Ovary (tissue), 3 donors: ENCODE results near the gene DUSP23.

Source experiments
- POLR2A ChIP-seq: fragments of 450-650 bp; IDR thresholded peaks from one replicate; pipeline ENCODE4 v1.6.1; 2017; ENCODE audit warnings: antibody characterized with exemption, mild to moderate bottlenecking, moderate library complexity
- TF ChIP-seq, protein P1 (sequence below), 3 donors: fragments of 450-650 bp in 2 of 3; fragments of 200-600 bp in 1 of 3; IDR thresholded peaks; one replicate each; pipeline versions ENCODE4 v1.5.1 to v1.8.0; 2016 to 2022; ENCODE audit warnings: antibody characterized with exemption in 3 of 3, mild to moderate bottlenecking in 1 of 3
- donor health status: DM: no; HTN: no; CAD: no.

DNA sequence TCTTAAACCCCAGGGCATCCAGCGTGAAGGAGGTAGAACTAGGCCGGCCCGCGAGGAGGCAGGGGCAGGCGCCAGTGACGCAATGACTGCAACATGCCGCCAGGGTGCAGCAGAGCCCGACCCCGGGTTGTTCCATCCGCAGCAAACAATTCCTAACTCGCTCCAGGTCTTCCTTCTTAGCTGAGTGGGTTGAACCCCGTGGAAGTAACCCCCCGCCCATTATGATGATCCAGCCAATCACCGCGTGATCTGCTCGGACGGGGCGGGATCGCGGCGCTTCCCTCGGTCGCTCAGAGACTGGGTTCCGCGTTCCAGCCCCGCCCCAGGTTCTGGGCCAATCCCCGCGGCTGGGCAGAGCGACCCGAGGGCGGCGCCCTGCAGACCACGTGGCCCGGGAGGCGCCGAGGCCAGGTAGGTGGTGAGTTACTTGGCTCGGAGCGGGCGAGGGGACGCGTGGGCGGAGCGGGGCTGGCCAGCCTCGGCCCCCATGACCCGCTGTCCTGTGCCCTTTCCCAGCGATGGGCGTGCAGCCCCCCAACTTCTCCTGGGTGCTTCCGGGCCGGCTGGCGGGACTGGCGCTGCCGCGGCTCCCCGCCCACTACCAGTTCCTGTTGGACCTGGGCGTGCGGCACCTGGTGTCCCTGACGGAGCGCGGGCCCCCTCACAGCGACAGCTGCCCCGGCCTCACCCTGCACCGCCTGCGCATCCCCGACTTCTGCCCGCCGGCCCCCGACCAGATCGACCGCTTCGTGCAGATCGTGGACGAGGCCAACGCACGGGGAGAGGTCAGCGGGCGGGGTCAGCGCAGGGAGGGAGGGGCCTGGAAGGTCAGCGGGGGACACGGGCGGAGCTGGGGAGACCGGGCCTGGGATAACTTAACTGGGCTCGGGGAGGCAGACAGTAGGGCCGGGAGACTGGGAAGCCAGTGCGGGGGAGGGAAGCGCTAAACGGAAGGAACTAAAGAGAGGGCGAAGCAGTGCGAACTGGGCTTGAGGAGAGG lies at the start of gene DUSP23:
- peak; percentile 70 for TF ChIP-seq POLR2A
- TF ChIP-seq, protein P1, sequence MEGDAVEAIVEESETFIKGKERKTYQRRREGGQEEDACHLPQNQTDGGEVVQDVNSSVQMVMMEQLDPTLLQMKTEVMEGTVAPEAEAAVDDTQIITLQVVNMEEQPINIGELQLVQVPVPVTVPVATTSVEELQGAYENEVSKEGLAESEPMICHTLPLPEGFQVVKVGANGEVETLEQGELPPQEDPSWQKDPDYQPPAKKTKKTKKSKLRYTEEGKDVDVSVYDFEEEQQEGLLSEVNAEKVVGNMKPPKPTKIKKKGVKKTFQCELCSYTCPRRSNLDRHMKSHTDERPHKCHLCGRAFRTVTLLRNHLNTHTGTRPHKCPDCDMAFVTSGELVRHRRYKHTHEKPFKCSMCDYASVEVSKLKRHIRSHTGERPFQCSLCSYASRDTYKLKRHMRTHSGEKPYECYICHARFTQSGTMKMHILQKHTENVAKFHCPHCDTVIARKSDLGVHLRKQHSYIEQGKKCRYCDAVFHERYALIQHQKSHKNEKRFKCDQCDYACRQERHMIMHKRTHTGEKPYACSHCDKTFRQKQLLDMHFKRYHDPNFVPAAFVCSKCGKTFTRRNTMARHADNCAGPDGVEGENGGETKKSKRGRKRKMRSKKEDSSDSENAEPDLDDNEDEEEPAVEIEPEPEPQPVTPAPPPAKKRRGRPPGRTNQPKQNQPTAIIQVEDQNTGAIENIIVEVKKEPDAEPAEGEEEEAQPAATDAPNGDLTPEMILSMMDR (IDR thresholded peaks at IDR 0.05) = peak; percentile 93 to 96 (median 95)
